Stimulated activated CD8-positive, alpha-beta memory T cell treated with anti-CD3 and anti-CD28 coated beads, Interleukin-4, amount 100 ng/mL, for 24 hours (primary cell): Measurements from ENCODE around the gene SLC22A4.
A peak's percentile ranks its signal among the peaks of the same experiment; 100 is the strongest.

Experiments used
- DNase-seq: peaks from one replicate; pipeline ENCODE4 v3.0.0-alpha.2; 2020; ENCODE audit warnings: low read depth

SLC22A4 gene

DNA sequence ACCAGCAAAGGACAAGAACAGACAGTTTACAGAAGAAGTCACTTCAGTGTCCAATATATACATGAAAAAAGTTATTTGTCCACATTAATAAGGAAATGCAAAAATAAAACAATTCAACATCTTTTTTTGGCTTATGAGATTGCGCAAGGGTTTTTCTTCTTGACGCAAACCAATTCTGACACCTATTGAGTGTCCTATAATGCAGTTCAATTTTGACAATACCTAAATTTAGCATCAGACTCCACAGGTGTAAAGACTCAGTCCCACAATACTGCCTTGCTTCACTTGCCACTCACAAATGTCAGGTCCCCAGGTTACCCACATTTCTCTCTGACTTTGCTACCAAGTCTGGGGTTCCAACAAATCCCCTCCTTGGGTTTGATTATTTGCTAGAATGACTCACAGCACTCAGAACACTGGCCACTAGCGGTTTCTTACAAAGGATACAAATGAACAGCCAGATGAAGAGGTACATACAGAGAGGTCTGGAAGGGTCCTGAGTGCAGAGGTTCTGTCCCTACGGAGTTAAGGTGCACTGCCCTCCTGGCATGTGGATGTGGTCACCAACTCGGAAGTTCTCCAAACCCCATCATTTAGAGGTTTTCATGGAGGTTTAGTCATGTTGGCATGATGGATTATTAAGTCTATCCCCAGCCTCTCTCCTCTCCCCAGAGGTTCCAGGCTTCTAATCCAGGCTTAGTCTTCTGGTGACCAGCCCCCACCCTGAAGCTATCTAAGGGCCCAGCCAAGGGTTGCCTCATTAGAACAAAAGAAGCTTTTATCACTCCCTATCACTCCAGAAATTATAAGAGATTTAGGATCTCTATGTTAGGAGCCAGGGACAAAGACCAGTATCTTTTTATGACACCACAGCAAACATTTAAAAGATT lies 48.3 kb downstream of the SLC22A4 start:
- DNase-seq = no peak

DNA sequence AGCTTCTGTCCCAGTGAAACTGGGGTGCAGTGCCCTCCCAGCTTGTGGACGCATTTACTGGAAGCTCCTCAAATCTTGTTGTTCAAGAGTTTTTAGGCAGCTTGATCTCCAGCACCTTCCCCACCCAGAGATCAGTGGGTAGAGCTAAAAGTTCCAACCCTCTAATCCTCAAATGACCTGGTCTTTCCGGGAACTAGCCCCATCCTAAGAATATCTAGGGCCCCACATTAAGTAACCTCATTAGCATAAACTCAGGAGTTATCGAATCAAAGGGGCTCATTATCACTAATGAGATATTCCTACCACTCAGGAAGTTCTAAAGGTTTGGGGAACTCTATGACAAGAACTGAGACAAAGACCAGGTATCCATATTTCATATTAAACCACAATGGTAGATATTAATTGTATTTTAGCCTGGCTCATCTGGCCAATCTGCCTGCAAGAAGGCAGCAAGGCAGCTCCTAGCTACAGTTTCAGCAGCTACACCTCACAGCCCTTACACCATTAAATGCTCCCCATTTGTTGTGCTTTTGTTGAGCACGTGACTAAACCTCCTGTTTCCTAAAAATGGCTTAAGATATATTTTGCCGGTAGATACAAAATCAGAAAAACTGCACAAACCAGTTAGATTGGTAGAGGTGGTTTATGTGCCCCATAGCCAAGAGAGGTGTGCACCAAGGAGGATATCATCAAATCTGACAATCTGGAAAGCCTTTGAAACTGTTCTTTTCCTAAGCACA lies 50.8 kb downstream of the SLC22A4 start:
- DNase-seq = no peak

- no peak for DNase-seq
These were observed 59.3 kb downstream of the SLC22A4 start for GRCh38 chr5:132353486-132353995.

DNA sequence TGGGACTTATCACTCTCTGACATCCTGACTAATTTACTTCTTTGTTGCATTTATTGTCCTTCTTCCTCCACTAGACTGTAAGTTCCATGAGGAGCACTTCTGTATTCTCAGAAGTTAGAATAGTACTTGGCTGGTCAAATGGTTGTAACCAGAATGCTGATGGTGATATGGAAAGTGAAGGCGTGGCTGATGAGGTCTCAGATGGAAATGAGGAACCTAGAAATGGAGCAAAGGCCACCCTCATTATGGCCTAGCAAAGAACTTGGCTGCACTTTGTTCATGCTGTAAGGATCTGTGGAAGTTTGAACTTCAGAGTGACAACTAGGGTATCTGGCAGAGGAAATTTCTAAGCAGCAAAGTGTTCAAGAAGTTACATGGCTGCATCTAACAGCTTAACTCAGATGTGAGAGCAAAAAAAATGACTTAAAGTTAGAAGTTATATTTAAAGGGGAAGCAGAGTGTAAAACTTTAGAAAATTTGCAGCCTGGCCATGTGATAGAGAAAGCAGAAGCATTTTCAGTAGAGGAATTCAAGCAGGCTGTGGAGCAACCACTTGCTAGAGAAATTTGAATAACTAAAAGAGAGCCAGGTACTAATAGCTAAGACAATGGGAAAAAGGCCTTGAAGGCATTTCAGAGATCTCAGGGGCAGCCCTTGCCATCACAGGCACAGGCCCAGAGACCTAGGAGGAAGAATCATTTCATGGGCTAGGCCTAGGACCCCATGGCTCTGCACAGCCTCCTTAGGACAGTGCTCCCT lies 60.4 kb downstream of the SLC22A4 start:
- no peak for DNase-seq

- no peak for DNase-seq
These were observed 61.1 kb downstream of the SLC22A4 start for GRCh38 chr5:132355140-132355765.

DNA sequence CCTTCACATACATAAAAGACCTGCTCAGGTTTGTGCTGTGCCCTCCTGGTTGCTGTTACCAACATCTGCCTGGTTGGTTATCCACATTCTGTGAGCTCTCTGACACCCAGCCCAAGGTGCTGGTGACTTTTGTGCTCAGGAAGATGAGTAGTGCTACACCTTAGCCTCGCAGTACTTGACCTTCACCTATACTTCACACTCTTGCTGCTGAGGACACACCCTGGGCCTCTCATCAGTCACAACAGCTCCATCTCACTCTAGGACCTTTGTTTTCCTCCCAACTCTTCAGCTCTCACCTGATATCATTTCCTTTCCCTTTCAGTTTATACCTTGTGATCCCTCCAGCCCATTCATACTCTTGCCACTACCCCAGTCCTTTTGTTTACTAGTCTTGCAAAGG lies 64.6 kb downstream of the SLC22A4 start:
- no peak for DNase-seq

DNA sequence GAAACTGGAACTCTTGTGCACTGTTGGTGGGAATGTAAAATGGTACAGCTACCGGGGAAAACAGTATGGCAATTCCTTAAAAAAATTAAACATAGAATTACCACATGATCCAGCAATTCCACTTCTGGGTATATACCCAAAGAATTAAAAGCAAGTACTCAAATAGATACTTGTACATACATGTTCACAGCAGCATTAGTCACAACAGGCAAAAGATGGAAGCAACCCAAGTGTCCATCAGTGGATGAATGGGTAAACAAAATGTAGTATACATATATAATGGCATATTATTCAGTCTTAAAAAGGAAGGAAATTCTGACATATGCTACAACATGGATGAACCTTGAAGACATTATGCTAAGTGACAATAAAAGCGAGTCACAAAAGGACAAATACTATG lies 67.9 kb downstream of the SLC22A4 start:
- DNase-seq = no peak

- no peak for DNase-seq
These were observed 69.4 kb downstream of the SLC22A4 start for GRCh38 chr5:132363431-132364112.

GRCh38 chr5:132364319-132364718 lies 70.1 kb downstream of the SLC22A4 start:
- DNase-seq = no peak

- no peak for DNase-seq
These were observed 71.0 kb downstream of the SLC22A4 start for GRCh38 chr5:132365213-132365612.

GRCh38 chr5:132368186-132368585 lies 74.0 kb downstream of the SLC22A4 start:
- no peak for DNase-seq

DNA sequence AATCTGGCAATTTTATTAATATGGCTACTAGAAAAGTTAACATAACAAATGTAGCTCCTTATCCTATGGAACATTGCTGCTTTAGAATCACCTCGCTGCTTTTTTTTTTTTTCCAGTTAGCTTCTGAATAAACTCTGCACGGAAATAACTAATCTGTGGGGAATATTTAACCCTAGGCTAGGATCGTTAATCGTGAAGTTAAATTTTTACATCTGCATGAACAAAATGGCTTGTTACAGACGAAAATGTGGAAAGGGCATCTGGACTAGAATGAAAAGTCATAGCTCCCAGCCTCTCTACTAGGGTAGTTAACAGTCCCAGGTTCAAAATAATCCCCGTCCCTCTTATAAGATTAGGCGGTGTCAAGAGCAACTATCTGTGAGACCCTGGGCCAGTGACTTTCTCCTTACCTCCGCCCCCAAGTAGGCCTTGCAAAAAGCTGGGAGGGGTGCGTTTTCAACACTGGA lies 74.8 kb downstream of the SLC22A4 start:
- DNase-seq = no peak

GRCh38 chr5:132369474-132370180 lies 75.4 kb downstream of the SLC22A4 start, which contains the start of gene SLC22A5:
Gene SLC22A5 (plus strand): TSS chr5:132369710. CDS start chr5:132369973, 263 bp downstream.
- DNase-seq = peak; percentile 54

GRCh38 chr5:132370181-132370970 lies 76.2 kb downstream of the SLC22A4 start:
- no peak for DNase-seq

DNA sequence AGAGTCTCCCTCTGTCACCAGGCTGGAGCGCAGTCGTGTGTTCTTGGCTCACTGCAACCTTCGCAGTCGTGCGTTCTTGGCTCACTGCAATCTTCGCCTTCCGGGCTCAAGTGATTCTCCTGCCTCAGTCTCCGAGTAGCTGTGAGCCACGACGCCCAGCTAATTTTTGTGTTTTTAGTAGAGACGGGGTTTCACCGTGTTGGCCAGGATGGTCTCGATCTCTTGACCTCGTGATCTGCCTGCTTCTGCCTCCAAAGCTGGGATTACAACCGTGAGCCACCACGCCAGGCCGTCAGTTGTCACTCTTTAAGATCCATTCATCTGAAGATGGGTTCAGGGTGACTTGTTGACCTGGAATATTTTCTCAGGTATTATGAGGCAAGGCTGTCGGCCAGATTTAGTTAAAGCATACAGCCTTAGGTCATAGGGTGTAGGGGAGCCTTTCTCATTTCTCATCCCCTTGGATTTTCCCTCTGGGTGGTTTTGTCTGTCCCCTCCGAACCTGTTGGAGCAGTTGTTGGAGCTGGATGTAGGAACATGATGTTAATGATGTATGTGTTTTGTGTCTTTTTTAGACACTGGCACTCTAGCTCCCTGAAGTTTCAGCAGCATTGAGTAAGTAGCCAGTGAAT lies 76.9 kb downstream of the SLC22A4 start:
- no peak for DNase-seq

DNA sequence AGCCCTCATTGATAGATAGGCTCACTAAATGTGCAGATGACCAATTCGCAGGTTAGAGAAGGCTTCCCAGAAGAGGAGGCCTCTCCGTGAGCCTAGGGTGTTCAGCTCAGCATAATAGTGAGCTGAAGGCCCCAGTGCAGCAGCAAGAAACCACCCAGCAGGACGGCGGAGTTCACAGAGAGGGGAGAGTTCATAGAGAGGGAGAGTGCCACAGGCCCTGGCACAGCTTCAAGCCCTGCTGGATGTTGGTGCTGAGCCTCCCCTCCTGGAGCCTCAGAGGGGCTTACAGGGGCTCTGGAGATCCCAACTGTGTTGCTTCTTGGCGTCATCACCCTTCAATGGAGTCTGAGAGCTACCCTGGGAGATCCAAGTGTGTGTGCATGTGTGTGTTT lies 77.4 kb downstream of the SLC22A4 start:
- DNase-seq = no peak

DNA sequence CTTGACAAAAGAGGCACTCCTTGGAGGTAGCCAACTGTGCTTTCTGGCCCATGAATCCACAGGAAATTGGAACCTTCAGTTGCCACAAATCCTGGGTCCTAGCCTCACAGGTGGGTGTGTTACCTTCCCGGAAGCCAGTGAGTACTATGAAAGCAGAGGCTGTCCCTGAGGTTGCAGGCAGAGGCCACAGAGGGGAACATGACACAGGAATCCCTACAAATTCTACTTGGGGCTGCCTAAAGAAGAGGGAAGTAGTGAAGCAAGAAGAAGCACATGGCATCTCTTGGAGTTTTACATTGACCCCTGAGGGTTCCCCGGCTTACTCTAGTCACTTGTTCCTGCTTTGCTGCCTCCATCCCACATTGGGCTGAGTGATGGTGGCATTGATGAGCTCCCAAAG lies 77.9 kb downstream of the SLC22A4 start:
- DNase-seq = no peak

- no peak for DNase-seq
These were observed 78.3 kb downstream of the SLC22A4 start for GRCh38 chr5:132372542-132372941.

- no peak for DNase-seq
These were observed 81.8 kb downstream of the SLC22A4 start for GRCh38 chr5:132375957-132376356.
